Endothelial cell of hepatic sinusoid (primary cell): ENCODE data around the gene DHRS1.
"Not testable (repeated sequence)": the region's sequence is repeated elsewhere in the genome, so short reads cannot be mapped to it uniquely, and the experiment has no call there.

ENCODE experiments used
- in situ Hi-C: cut with HindIII; loops from 2 replicates; pipeline ENCODE4 v1.10.0; 2017; ENCODE audit warnings: low sequenced_read_pairs

The DHRS1 gene

GRCh38 chr14:24329073-24329663 lies 29.6 kb upstream of the DHRS1 start:
- in situ Hi-C loops: no loop called here

- in situ Hi-C loops: not testable (repeated sequence)
Observed at GRCh38 chr14:24327914-24328313, 28.3 kb upstream of the DHRS1 start.

- in situ Hi-C loops: no loop called here
Observed at GRCh38 chr14:24327303-24327702, 27.7 kb upstream of the DHRS1 start.

GRCh38 chr14:24325963-24326362 lies 26.4 kb upstream of the DHRS1 start:
- in situ Hi-C loops: no loop called here

- in situ Hi-C loops: no loop called here
Observed at GRCh38 chr14:24325041-24325530, 25.5 kb upstream of the DHRS1 start.

GRCh38 chr14:24324024-24324423 lies 24.4 kb upstream of the DHRS1 start:
- in situ Hi-C loops: loop anchor here (5.0 kb wide), 1 partner anchor 98 kb away; no protein-coding TSS in a partner anchor

- in situ Hi-C loops: loop anchor here (5.0 kb wide), 1 partner anchor 99 kb away; no protein-coding TSS in a partner anchor
Observed at GRCh38 chr14:24323341-24323740, 23.8 kb upstream of the DHRS1 start.

- in situ Hi-C loops: loop anchor here (5.0 kb wide), 1 partner anchor 100 kb away; no protein-coding TSS in a partner anchor
Observed at GRCh38 chr14:24322672-24323071, 23.1 kb upstream of the DHRS1 start.

- in situ Hi-C loops: loop anchor here (5.0 kb wide), 1 partner anchor 101 kb away; no protein-coding TSS in a partner anchor
Observed at GRCh38 chr14:24321212-24321975, 21.8 kb upstream of the DHRS1 start.

GRCh38 chr14:24317141-24317928 lies 17.8 kb upstream of the DHRS1 start:
- in situ Hi-C loops: no loop called here

- in situ Hi-C loops: no loop called here
Observed at GRCh38 chr14:24316597-24316950, 17.0 kb upstream of the DHRS1 start.

GRCh38 chr14:24315807-24316596 lies 16.4 kb upstream of the DHRS1 start:
- in situ Hi-C loops: no loop called here

GRCh38 chr14:24315243-24315806 lies 15.7 kb upstream of the DHRS1 start:
- in situ Hi-C loops: no loop called here

- in situ Hi-C loops: no loop called here
Observed at GRCh38 chr14:24314377-24315193, 15.0 kb upstream of the DHRS1 start.

- in situ Hi-C loops: no loop called here
Observed at GRCh38 chr14:24313913-24314312, 14.3 kb upstream of the DHRS1 start.

GRCh38 chr14:24312736-24313507 lies 13.3 kb upstream of the DHRS1 start:
- in situ Hi-C loops: no loop called here

- in situ Hi-C loops: no loop called here
Observed at GRCh38 chr14:24311837-24312615, 12.4 kb upstream of the DHRS1 start.
